ENCODE results near the gene GRPEL1.
A peak's percentile ranks its signal among the peaks of the same experiment; 100 is the strongest.
"Not testable (repeated sequence)": the region's sequence is repeated elsewhere in the genome, so short reads cannot be mapped to it uniquely, and the experiment has no call there.

The GRPEL1 gene

DNA sequence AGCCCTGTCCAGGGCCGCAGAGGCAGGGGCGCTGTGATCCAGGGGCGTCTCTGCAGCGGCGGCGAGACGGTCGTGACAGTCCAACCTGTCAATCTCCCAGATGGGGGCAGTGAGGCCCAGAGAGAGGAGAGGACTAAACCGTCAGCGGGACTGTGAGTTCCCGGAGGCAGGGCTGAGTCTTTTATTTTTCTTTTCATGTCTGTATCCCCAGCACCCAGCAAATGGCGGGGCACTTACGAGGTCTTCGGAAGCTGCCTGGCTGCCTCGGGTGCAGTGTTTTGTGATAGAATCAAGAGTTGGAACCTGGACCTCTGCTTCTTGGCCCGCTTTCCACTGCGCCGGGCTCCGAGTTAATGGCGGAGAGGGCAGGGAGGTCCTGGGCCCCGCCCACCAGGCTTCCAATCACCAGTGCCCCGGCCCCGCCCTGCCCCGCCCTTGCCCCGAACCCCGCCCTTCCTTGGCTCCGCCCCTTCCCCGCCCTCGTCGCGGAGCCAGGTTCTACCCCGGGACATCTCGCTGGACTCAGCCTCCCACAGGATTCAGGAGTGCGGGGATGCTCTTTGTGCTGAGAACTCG lies 35.3 kb upstream of the GRPEL1 start:
- ATAC-seq (ENCODE audit: low read depth): peak; percentile 89
- Mint-ChIP-seq H3K27me3 (no peaks in the 10 kb centered on the region), H3K9me3 (no peaks in the 10 kb centered on the region), H3K27ac (peak overlapping the region; percentile 55), H3K36me3 (no peaks in the 10 kb centered on the region), H3K4me1 (peaks cover 9% of the 10 kb centered on the region), H3K4me3 (peak overlapping the region; percentile 94)
- DNase-seq (ENCODE audit: low spot score in 2 of 2): peak; percentile 60 to 62

DNA sequence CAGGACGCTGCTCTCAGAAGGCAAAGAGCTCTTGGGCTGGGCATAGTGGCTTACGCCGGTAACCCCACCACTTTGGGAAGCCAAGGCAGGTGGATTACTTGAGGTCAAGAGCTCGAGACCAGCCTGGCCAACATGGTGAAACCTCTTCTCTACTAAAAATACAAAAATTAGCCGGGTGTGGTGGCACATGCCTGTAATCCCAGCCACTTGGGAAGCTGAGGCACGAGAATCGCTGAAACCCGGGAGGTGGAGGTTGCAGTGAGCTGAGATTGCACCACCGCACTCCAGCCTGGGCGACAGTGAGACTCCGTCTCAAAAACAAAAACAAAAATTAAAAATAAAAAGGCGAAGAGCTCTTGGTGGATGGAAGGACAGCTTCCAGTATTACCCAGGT lies 34.6 kb upstream of the GRPEL1 start:
- H3K27ac Mint-ChIP-seq; DNase-seq (ENCODE audit: low spot score in 2 of 2); H3K4me1 Mint-ChIP-seq; H3K36me3 Mint-ChIP-seq; H3K27me3 Mint-ChIP-seq; H3K9me3 Mint-ChIP-seq; ATAC-seq (ENCODE audit: low read depth): not testable (repeated sequence)
- peak overlapping the region; percentile 94 for H3K4me3 Mint-ChIP-seq

DNA sequence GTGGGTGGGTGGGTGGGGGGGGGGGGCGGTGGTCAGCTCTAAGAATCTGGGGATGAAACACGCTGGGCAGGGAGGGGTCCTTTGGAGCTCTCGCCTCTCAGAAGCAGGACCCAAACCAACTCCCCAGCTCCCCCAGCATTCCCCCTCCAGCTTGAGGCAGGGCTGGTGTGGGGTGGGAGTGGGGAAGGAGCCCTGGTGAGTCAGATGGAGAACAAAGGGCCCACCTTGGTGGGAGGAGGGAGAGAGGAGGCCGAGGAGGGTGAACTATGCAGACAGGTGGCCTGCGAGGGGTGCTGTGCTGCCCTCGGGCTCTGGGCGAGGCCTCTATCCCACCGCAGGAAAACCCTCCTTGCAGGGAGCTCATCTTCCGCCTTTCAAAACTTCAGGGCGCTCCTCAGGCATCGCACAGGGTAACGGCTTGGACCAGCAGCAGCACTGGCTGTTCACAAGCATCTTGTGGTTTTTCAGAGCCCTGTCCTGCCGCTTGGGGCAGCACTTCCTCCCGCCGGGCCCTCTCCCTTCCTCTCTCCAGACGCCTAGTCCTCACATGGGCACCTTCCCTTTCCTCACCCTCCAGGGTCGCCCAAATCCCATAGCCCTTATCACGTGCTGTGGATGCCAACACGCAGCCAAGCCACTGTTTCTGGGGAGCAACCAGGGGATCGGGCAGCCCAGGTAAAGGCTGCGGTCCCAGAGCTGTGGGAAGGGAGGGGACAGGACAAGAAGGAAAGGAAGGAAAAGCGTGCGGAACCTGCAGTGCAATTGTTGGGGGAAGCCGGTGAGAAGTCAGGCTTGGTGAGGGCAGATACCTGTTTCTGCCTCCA lies 34.0 kb upstream of the GRPEL1 start:
- peak; percentile 64 for ATAC-seq (ENCODE audit: low read depth)
- H3K9me3 Mint-ChIP-seq: no peaks in the 10 kb centered on the region
- H3K27me3 Mint-ChIP-seq: peaks cover under 1% of the 10 kb centered on the region
- DNase-seq (ENCODE audit: low spot score in 2 of 2): peak; percentile 31 to 53
- peaks cover 9% of the 10 kb centered on the region for H3K4me1 Mint-ChIP-seq
- H3K4me3 Mint-ChIP-seq: peak overlapping the region; percentile 94
- H3K27ac Mint-ChIP-seq: no peak overlapping the region
- H3K36me3 Mint-ChIP-seq: no peaks in the 10 kb centered on the region

DNA sequence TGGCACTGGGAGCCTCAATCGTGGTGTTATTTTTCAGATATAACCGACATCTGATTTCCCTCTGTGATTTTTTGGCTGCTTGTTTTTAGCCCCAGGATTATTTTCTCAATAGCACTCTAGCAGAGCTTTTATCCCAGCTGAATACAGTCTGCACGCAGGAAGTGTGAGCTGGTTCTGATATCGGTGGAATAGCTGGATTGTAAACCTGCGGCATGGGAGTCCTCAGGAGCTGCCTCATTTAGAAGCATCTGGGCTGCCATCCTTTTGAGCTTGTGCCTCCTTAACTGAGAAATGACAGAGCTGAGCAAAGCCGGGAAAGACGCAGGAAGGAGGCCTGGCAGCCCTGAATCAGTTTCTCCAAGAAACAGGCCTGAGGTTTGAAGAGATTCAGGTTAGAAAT lies 28.4 kb upstream of the GRPEL1 start:
- Mint-ChIP-seq H3K27ac (no peak overlapping the region), H3K9me3 (no peaks in the 10 kb centered on the region), H3K27me3 (peaks cover 13% of the 10 kb centered on the region), H3K4me3 (no peak overlapping the region), H3K4me1 (no peaks in the 10 kb centered on the region), H3K36me3 (peaks cover 2% of the 10 kb centered on the region)
- no peak for DNase-seq (ENCODE audit: low spot score in 2 of 2)
- no peak for ATAC-seq (ENCODE audit: low read depth)

DNA sequence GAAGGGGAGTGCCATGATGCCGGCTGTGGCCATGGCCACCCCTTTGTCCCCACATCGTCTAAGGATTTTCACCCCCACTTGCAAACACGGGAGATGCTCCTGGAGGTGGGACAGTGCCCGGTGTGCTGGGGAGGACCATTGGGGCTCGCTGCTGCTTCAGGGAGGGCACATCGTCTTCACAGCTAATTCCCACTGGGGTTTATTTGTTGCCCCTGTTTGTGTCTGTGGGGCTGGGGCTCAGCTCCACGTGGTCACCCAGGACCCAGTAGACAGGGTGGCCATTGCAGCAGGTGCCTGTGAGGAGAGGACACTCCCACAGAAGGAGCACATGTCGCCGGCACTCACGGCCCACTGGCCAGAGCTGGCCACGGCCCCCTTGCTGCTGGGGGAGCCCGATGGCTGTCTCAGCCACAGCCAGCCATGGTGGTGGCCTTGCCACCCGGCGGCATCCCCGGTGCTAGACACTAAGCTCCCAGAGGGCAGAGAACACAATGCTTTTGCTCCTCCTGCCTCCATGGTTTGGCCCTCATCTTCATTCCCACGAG lies 27.8 kb upstream of the GRPEL1 start:
- H3K27ac Mint-ChIP-seq: no peak overlapping the region
- ATAC-seq (ENCODE audit: low read depth) (no peak), DNase-seq (ENCODE audit: low spot score in 2 of 2) (no peak)

DNA sequence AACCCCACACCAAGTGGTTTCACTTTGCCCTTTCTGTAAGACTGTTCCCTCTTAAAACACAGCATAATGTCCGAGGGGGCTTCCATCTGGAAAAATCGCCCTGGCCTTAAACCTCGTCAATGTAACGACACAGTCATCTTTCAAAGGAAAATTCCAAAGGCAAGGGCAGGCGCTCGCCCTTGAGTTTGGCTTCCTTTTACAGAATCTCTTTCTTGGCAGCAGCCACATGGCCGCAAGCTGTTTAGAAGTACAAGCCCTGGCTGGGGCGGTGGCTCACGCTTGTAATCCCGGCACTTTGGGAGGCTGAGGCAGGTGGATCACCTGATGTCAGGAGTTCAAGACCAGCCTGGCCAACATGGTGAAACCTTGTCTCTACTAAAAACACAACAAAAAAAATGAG lies 27.1 kb upstream of the GRPEL1 start:
- no peak for ATAC-seq (ENCODE audit: low read depth)
- peaks cover 17% of the 10 kb centered on the region for H3K27me3 Mint-ChIP-seq

More for the DNA sequence above, 27.8 kb upstream of the GRPEL1 start:
- no peak overlapping the region for H3K4me3 Mint-ChIP-seq
- peaks cover 16% of the 10 kb centered on the region for H3K27me3 Mint-ChIP-seq
- peaks cover 2% of the 10 kb centered on the region for H3K36me3 Mint-ChIP-seq
- H3K4me1 Mint-ChIP-seq: no peaks in the 10 kb centered on the region
- no peaks in the 10 kb centered on the region for H3K9me3 Mint-ChIP-seq

DNA sequence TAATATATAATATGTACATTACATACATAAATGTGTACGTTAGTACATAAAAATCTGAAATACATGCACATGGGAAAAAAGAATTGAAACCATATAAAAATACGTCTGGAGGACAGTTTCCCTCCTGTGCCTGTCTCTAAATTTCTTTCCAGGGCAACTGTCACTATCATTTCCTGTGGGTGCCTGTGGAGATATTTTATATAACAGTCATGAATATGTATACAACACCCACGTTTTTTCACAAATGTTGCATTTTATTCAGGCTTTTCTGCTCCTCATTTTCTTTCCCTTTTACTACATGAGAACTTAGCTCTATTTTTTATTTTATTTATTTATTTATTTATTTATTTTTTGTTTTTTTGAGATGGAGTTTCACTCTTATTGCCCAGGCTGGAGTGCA lies 24.2 kb upstream of the GRPEL1 start:
- H3K27me3 Mint-ChIP-seq: peaks cover 18% of the 10 kb centered on the region
- no peak for ATAC-seq (ENCODE audit: low read depth)
- no peaks in the 10 kb centered on the region for H3K4me1 Mint-ChIP-seq
- no peaks in the 10 kb centered on the region for H3K9me3 Mint-ChIP-seq
- no peak overlapping the region for H3K27ac Mint-ChIP-seq
- DNase-seq (ENCODE audit: low spot score in 2 of 2): no peak
- H3K36me3 Mint-ChIP-seq: peaks cover 2% of the 10 kb centered on the region
- no peak overlapping the region for H3K4me3 Mint-ChIP-seq

More for the DNA sequence above, 27.1 kb upstream of the GRPEL1 start:
- no peak for DNase-seq (ENCODE audit: low spot score in 2 of 2)
- Mint-ChIP-seq H3K27ac (no peak overlapping the region), H3K9me3 (no peaks in the 10 kb centered on the region), H3K4me3 (no peak overlapping the region), H3K4me1 (no peaks in the 10 kb centered on the region), H3K36me3 (peaks cover 2% of the 10 kb centered on the region)

DNA sequence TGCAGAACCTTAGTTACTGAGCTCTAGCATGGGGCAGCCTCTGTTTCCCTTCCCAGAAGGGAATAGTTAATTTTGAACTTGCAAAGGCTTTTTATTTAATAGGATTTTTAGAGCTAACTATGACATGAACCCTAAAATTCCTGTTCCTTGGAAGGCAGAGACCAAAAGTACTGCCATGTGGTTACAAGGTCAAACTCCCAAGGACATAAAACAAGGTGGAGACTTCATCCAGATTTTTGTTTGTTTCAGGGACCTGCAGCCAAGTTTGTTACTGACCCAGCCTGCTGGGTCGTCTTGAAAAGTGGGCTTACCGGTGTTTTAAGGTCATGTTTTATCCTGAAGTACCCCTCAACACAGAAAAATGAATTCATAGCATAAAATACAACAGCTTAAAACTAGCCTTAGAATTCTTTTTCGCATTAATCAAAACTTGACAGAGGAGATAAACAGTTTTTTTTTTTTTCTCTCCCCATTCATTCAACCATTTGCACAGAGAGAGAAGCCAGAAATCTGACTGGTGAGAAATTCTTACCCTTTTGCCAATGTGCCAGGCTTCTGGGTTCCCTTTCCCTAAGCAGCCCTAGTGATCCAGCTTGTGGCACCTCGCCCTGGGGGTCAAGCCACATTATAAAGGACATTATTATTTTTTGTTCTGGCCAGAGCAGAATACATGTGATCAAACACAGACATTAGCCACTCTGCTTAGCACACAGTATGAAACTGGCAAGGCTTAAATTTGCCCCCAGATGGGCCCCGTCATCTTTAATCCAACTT lies 21.5 kb upstream of the GRPEL1 start:
- H3K27me3 Mint-ChIP-seq: peaks cover 18% of the 10 kb centered on the region
- no peak for ATAC-seq (ENCODE audit: low read depth)

DNA sequence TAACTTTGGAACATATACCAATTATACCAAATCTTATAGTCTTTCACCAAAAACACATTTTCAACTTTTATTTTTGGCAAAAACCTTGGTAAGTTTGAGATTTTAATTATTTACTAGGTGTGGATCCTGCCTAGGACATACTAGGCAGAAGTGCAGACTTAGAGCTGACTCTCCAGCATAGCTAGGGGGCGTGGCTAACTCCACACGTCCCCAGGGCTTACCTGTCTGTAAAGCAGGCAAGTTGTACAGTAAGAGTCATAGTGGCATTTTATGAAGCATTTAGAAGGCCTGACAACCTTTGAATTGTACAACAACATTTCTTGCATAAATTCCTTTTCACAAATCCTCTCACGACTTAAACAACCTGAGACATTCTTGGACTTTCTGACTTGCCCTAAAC lies 19.2 kb upstream of the GRPEL1 start:
- Mint-ChIP-seq H3K36me3 (no peaks in the 10 kb centered on the region), H3K4me1 (no peaks in the 10 kb centered on the region), H3K27ac (no peak overlapping the region), H3K4me3 (no peak overlapping the region), H3K27me3 (peaks cover 23% of the 10 kb centered on the region), H3K9me3 (no peaks in the 10 kb centered on the region)
- DNase-seq (ENCODE audit: low spot score in 2 of 2) (no peak), ATAC-seq (ENCODE audit: low read depth) (no peak)

More for the DNA sequence above, 21.5 kb upstream of the GRPEL1 start:
- no peak overlapping the region for H3K4me3 Mint-ChIP-seq
- no peaks in the 10 kb centered on the region for H3K9me3 Mint-ChIP-seq
- no peak overlapping the region for H3K27ac Mint-ChIP-seq
- H3K36me3 Mint-ChIP-seq: peaks cover 2% of the 10 kb centered on the region
- no peak for DNase-seq (ENCODE audit: low spot score in 2 of 2)
- no peaks in the 10 kb centered on the region for H3K4me1 Mint-ChIP-seq

DNA sequence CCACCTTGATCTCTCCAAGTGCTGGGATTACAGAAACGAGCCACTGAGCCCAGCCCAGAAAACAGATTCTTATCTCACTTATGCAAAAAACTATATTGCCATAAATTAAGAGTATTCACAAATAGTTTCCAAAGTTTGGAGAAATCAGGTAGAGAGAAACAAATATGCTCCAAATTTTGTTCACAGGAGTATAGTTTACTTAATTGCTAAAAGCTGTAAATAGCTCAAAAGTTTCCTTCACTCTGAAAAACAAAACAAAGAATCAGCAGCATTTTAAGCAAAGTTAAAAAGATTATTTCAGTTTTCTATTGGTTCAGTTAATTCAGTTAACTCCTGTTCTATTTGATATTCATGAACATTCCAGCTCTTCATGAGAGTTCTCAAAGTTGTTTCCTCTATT lies 18.5 kb upstream of the GRPEL1 start:
- Mint-ChIP-seq H3K27ac (no peak overlapping the region), H3K4me1 (no peaks in the 10 kb centered on the region), H3K4me3 (no peak overlapping the region), H3K36me3 (no peaks in the 10 kb centered on the region), H3K27me3 (peaks cover 21% of the 10 kb centered on the region), H3K9me3 (no peaks in the 10 kb centered on the region)
- no peak for ATAC-seq (ENCODE audit: low read depth)
- no peak for DNase-seq (ENCODE audit: low spot score in 2 of 2)

DNA sequence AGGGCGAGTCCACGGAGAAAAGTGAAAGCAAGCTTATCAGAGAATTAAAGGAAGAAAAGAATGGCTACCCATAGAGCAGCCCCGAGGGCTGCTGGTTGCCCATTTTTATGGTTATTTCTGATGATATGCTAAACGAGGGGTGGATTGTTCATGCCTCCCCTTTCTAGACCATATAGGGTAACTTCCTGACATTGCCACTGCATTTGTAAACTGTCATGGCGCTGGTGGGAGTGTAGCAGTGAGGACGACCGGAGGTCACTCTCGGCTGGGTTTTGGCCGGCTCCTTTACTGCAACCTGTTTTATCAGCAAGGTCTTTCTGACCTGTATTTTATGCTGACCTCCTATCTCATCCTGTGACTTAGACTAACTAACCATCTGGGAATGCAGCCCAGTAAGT lies 16.7 kb upstream of the GRPEL1 start:
- ATAC-seq (ENCODE audit: low read depth); H3K27ac Mint-ChIP-seq; H3K4me1 Mint-ChIP-seq; H3K36me3 Mint-ChIP-seq; DNase-seq (ENCODE audit: low spot score in 2 of 2); H3K9me3 Mint-ChIP-seq; H3K4me3 Mint-ChIP-seq: not testable (repeated sequence)
- peaks cover 16% of the 10 kb centered on the region for H3K27me3 Mint-ChIP-seq

DNA sequence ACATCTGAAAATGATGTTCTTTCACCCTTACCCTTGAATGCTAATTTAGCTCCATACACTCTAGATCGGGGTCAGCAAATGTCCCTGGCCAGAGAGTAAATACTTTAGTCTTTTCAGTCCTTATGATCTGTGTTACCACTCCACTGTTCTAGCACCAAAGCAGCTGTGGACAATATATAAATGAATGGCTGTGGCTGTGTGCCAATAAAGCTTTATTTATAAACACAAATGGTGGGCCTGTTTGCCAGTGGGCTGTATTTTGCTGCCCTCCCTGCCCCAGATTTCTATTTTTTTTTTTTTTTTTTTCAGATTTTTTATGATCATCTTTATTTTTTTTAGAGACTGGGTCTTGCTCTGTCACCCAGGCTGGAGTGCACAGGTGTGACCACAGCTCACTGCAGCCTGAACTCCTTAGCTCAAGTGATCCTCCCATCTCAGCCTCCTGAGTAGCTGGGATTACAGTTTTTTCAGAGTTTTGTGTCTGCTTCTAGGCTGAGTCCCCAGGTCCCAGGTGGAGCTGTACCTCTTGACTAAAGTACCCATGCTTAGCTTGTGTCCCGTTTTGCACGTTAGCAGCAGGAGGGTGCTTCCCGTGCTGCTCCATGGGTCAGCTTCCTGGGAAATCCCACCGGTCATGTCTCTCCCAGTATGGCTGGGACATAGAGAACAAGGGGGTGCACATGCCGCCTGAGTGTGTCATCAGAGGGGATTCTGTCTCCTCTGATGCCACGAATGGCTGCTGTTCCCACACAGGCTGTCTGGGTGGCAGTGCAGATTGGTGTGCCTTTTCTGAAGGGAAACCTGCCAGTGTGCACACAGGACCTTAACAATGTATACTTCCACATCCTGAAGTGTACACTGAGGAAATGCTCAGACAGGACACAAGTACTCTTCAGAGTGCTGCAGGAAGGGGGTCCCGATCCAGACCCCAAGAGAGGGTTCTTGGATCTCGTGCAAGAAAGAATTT lies 16.0 kb upstream of the GRPEL1 start:
- Mint-ChIP-seq H3K27me3 (peaks cover 19% of the 10 kb centered on the region), H3K36me3 (no peaks in the 10 kb centered on the region), H3K4me1 (no peaks in the 10 kb centered on the region), H3K4me3 (no peak overlapping the region), H3K9me3 (peaks cover 3% of the 10 kb centered on the region), H3K27ac (no peak overlapping the region)
- ATAC-seq (ENCODE audit: low read depth) (no peak), DNase-seq (ENCODE audit: low spot score in 2 of 2) (no peak)

DNA sequence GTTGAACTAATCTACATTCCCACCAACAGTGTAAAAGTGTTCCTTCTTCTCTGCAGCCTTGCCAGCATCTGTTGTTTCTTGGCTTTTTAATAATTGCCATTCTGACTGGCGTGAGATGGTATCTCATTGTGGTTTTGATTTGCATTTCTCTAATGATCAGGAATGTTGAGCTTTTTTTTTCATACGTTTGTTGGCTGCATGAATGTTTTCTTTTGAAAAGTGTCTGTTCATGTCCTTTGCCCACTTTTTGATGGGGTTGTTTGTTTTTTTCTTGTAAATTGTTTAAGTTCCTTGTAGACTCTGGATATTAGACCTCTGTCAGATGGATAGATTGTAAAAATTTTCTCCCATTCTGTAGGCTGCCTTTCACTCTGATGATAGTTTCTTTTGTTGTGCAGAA lies 12.0 kb upstream of the GRPEL1 start:
- H3K4me3 Mint-ChIP-seq; H3K9me3 Mint-ChIP-seq; ATAC-seq (ENCODE audit: low read depth); DNase-seq (ENCODE audit: low spot score in 2 of 2); H3K27ac Mint-ChIP-seq; H3K36me3 Mint-ChIP-seq; H3K4me1 Mint-ChIP-seq: not testable (repeated sequence)
- H3K27me3 Mint-ChIP-seq: peaks cover 16% of the 10 kb centered on the region
